HepG2 (cell line): ENCODE results near the gene MZT2A. TPM values are rescaled to one million over a fixed set of nuclear protein-coding genes. Genes with fewer than 3 reads are reported as not detected.

Experiments used
- AGO2 ChIP-seq: fragments of 200-400 bp; formaldehyde crosslinking; optimal IDR thresholded peaks from 2 replicates; pipeline ENCODE3; 2017; ENCODE audit warnings: mild to moderate bottlenecking, low read depth, low read length, moderate library complexity
- DNMT3B ChIP-seq: conservative IDR thresholded peaks from 2 replicates; pipeline ENCODE4 v1.6.1; 2016; ENCODE audit warnings: missing biosample characterization, control low read depth
- EHMT2 ChIP-seq: fragments of 200-600 bp; sonication (generic); IDR thresholded peaks from 2 replicates; pipeline ENCODE4 v1.7.0; 2017; ENCODE audit warnings: antibody characterized with exemption, low read depth, low read length, borderline replicate concordance
- HMGXB4 ChIP-seq, 2 experiments: sonication (generic) in 1 of 2; formaldehyde crosslinking in 1 of 2; IDR thresholded peaks; 2 replicates each; pipeline versions ENCODE4 v1.4.0 to v1.6.1; 2018 to 2020; ENCODE audit warnings: missing genetic modification reagents in 2 of 2, borderline replicate concordance in 1 of 2, low read depth in 1 of 2, mild to moderate bottlenecking in 1 of 2, missing biosample characterization in 1 of 2
- KDM6A ChIP-seq: IDR thresholded peaks from 2 replicates; pipeline ENCODE4 v1.6.1; 2016; ENCODE audit warnings: low read depth
- KLF15 ChIP-seq: sonication (generic); formaldehyde crosslinking; IDR thresholded peaks from 2 replicates; pipeline ENCODE4 v1.8.1; 2023; ENCODE audit warnings: borderline replicate concordance, mild to moderate bottlenecking, inconsistent platforms, missing genetic modification reagents, mixed read lengths
- NFYC ChIP-seq: IDR thresholded peaks from 2 replicates; pipeline ENCODE4 v1.6.1; 2016; ENCODE audit warnings: missing genetic modification reagents, missing compliant biosample characterization
- NR2F1 ChIP-seq, 2 experiments: fragments of 450-650 bp in 1 of 2; formaldehyde crosslinking in 1 of 2; IDR thresholded peaks; 2 replicates each; pipeline versions ENCODE4 v1.5.0 to v1.6.1; 2016 to 2020; ENCODE audit warnings: mild to moderate bottlenecking in 1 of 2, missing compliant biosample characterization in 1 of 2, missing genetic modification reagents in 1 of 2, moderate library complexity in 1 of 2
- RARG ChIP-seq: sonication (generic); formaldehyde crosslinking; IDR thresholded peaks from 2 replicates; pipeline ENCODE4 v1.4.0; 2020; ENCODE audit warnings: low read depth, mild to moderate bottlenecking, missing genetic modification reagents
- SMC3 ChIP-seq: IDR thresholded peaks from 2 replicates; pipeline ENCODE4 v1.6.1; 2011; ENCODE audit warnings: low read length, improper control_type of control experiment
- TCF12 ChIP-seq, 2 experiments: fragments of 450-650 bp in 1 of 2; sonication (generic) in 1 of 2; formaldehyde crosslinking in 1 of 2; IDR thresholded peaks; 2 replicates each; pipeline versions ENCODE4 v1.6.1 to v1.8.0; 2017 to 2022; ENCODE audit warnings: antibody characterized with exemption in 1 of 2, mild to moderate bottlenecking in 1 of 2, missing genetic modification reagents in 1 of 2, moderate library complexity in 1 of 2
- ZNF232 ChIP-seq: sonication (generic); formaldehyde crosslinking; IDR thresholded peaks from 2 replicates; pipeline ENCODE4 v1.4.0; 2020; ENCODE audit warnings: missing genetic modification reagents, borderline replicate concordance
- ZNF691 ChIP-seq: sonication (generic); formaldehyde crosslinking; IDR thresholded peaks from 2 replicates; pipeline ENCODE4 v1.4.0; 2020; ENCODE audit warnings: missing genetic modification reagents, low read depth, mild to moderate bottlenecking, borderline replicate concordance
- ZSCAN31 ChIP-seq: sonication (generic); formaldehyde crosslinking; IDR thresholded peaks from 2 replicates; pipeline ENCODE4 v1.5.0; 2020; ENCODE audit warnings: low read depth, mild to moderate bottlenecking, missing genetic modification reagents
- polyA plus RNA-seq, 8 experiments: library from polyadenylated mRNA; depleted of rRNA in 3 of 8; stranded (reverse) in 7 of 8; unstranded in 1 of 8; fragments of >200 nt; fragmentation: Illumina TruSeq in 4 of 8; extraction: Trizol in 4 of 8; gene quantifications; 2 replicates each; pipeline versions ENCODE4 v1.2.1 to v1.2.3, GENCODE V29; 2011 to 2016; ENCODE audit warnings: low read depth in 4 of 8, missing spikeins in 1 of 8, mixed read lengths in 1 of 8; ENCODE audit not compliant: insufficient read depth in 1 of 8
- total RNA-seq, 5 experiments: library from RNA; depleted of rRNA; stranded (reverse); fragments of >200 nt; fragmentation: Illumina TruSeq; extraction: Trizol; gene quantifications; 2 replicates each; pipeline ENCODE4 v1.2.3, GENCODE V29; 2016; ENCODE audit warnings: low read depth in 1 of 5
- TF ChIP-seq, protein P1 (sequence below): IDR thresholded peaks from 2 replicates; pipeline ENCODE4 v1.4.0; 2020; ENCODE audit warnings: mild to moderate bottlenecking, missing genetic modification reagents
- TF ChIP-seq, protein P2 (sequence below), 2 experiments: fragments of 450-650 bp in 1 of 2; sonication (generic) in 1 of 2; formaldehyde crosslinking; IDR thresholded peaks; 2 replicates each; pipeline versions ENCODE4 v1.5.0 to v1.8.0; 2020 to 2022; ENCODE audit warnings: mild to moderate bottlenecking in 1 of 2, missing genetic modification reagents in 1 of 2
- TF ChIP-seq, protein P3 (sequence below): sonication (generic); formaldehyde crosslinking; IDR thresholded peaks from 2 replicates; pipeline ENCODE4 v1.8.1; 2023; ENCODE audit warnings: missing genetic modification reagents, inconsistent platforms, borderline replicate concordance

Gene MZT2A
- total and polyA plus RNA-seq, 2 of the 13 experiments (the other 11 are each of a cell fraction or from before 2014, with no cell fraction given) = 221 to 349 TPM

DNA sequence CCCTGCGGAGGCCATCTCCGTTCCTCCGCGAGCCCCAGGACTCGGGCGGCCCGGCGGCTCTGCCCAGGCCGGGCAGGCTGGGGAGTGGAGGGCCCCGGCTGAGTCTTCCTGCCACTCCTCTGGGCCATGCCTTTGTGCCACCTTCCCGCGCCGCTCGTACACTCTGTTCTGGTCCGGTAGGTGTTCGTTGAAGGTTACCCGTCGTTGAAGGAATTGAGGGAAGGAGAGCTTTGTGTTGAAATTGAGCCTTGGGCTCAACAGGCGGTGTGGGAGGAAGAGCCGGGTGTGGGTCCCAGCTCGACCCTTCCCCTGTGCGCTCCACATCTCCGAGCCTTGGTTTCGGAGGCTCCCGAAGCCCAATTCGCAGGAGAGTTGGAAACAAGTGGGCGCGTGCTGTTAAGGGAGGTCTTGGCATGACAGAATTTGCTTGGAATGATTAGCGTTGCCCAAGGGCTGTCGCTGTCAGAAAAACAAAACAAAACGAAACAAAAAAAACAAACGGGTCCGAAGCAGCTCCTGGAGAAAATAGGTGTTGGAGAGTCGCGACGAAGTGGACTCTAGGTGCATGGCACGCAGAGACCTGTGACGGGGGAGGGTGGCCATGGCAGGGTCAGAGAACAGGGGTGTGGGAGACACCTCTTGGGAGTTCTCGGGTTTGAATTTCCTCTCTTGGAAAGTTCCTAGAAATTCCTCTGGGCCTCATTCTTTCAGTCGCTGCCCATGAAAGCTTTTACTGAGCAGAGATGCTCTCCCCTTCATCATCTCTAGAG is 1.2 kb upstream of the MZT2A start (continued):
- TF ChIP-seq EHMT2 = no peak
- TF ChIP-seq HMGXB4 (CRISPR knock-in tag; IDR thresholded peaks at IDR 0.05; ENCODE audit: borderline replicate concordance in 1 of 2, low read depth in 1 of 2) = no peak
- no peak for TF ChIP-seq KDM6A (CRISPR knock-in tag)
- TF ChIP-seq DNMT3B (CRISPR knock-in tag) = 0 out of 2 replicates have a peak, but pooled peaks have one; percentile 11
- 0 out of 2 replicates have a peak, but pooled peaks have one; percentile 52 for TF ChIP-seq KLF15 (CRISPR knock-in tag)
- 0 out of 2 replicates have a peak, but pooled peaks have one; percentile 38 for TF ChIP-seq RARG (CRISPR knock-in tag)
- TF ChIP-seq, protein P1, sequence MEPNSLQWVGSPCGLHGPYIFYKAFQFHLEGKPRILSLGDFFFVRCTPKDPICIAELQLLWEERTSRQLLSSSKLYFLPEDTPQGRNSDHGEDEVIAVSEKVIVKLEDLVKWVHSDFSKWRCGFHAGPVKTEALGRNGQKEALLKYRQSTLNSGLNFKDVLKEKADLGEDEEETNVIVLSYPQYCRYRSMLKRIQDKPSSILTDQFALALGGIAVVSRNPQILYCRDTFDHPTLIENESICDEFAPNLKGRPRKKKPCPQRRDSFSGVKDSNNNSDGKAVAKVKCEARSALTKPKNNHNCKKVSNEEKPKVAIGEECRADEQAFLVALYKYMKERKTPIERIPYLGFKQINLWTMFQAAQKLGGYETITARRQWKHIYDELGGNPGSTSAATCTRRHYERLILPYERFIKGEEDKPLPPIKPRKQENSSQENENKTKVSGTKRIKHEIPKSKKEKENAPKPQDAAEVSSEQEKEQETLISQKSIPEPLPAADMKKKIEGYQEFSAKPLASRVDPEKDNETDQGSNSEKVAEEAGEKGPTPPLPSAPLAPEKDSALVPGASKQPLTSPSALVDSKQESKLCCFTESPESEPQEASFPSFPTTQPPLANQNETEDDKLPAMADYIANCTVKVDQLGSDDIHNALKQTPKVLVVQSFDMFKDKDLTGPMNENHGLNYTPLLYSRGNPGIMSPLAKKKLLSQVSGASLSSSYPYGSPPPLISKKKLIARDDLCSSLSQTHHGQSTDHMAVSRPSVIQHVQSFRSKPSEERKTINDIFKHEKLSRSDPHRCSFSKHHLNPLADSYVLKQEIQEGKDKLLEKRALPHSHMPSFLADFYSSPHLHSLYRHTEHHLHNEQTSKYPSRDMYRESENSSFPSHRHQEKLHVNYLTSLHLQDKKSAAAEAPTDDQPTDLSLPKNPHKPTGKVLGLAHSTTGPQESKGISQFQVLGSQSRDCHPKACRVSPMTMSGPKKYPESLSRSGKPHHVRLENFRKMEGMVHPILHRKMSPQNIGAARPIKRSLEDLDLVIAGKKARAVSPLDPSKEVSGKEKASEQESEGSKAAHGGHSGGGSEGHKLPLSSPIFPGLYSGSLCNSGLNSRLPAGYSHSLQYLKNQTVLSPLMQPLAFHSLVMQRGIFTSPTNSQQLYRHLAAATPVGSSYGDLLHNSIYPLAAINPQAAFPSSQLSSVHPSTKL (CRISPR knock-in tag) = 0 out of 2 replicates have a peak, but pooled peaks have one; percentile 3
- TF ChIP-seq ZSCAN31 (CRISPR knock-in tag) = no peak
- peak; percentile 72 for TF ChIP-seq AGO2
- TF ChIP-seq SMC3 = no peak
- TF ChIP-seq, protein P2, sequence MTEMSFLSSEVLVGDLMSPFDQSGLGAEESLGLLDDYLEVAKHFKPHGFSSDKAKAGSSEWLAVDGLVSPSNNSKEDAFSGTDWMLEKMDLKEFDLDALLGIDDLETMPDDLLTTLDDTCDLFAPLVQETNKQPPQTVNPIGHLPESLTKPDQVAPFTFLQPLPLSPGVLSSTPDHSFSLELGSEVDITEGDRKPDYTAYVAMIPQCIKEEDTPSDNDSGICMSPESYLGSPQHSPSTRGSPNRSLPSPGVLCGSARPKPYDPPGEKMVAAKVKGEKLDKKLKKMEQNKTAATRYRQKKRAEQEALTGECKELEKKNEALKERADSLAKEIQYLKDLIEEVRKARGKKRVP (CRISPR knock-in tag; IDR thresholded peaks at IDR 0.05) = no peak
- TF ChIP-seq ZNF691 = no peak
- TF ChIP-seq, protein P3, sequence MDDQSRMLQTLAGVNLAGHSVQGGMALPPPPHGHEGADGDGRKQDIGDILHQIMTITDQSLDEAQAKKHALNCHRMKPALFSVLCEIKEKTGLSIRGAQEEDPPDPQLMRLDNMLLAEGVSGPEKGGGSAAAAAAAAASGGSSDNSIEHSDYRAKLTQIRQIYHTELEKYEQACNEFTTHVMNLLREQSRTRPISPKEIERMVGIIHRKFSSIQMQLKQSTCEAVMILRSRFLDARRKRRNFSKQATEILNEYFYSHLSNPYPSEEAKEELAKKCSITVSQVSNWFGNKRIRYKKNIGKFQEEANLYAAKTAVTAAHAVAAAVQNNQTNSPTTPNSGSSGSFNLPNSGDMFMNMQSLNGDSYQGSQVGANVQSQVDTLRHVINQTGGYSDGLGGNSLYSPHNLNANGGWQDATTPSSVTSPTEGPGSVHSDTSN = no peak
- TF ChIP-seq NFYC (CRISPR knock-in tag) = no peak
- TF ChIP-seq NR2F1 (CRISPR knock-in tag; IDR thresholded peaks at IDR 0.05) = no peak
- TF ChIP-seq TCF12 (IDR thresholded peaks at IDR 0.05) = no peak
- no peak for TF ChIP-seq TCF12 (CRISPR knock-in tag; IDR thresholded peaks at IDR 0.05)
- TF ChIP-seq ZNF232 = 0 out of 2 replicates have a peak, but pooled peaks have one; percentile 13
